ENCODE measurements around the gene GPR156. TPM values are rescaled to one million over a fixed set of nuclear protein-coding genes. Genes with fewer than 3 reads are reported as not detected.

GPR156 gene
- total RNA-seq, 2 donors from 2014 or later = 1.1 to 1.2 TPM

GRCh38 chr3:120245386-120245785, 39.6 kb downstream of the GPR156 start:
- Histone ChIP-seq H3K9me3 (ENCODE audit: control insufficient read depth, low read length) (no peaks in the 10 kb centered on the region), H3K36me3 (ENCODE audit: control insufficient read depth, insufficient read depth, low read length) (no peaks in the 10 kb centered on the region), H3K9ac (ENCODE audit: extremely low read depth, low read length, poor library complexity, severe bottlenecking) (no peak overlapping the region), H3K27ac (ENCODE audit: low read depth, low read length) (peak overlapping the region; percentile 87), H3K4me1 (ENCODE audit: control insufficient read depth, insufficient read depth, low read length) (no peaks in the 10 kb centered on the region), H3K4me3 (ENCODE audit: low read length) (no peak overlapping the region), H3K27me3 (ENCODE audit: control insufficient read depth, insufficient read depth, low read length, poor library complexity, severe bottlenecking) (no peaks in the 10 kb centered on the region)
- H3K36me3 Mint-ChIP-seq (ENCODE audit: low read depth) = no peaks in the 10 kb centered on the region
- H3K4me3 Mint-ChIP-seq = no peak overlapping the region
- H3K4me1 Mint-ChIP-seq = peaks cover 5% of the 10 kb centered on the region
- H3K27me3 Mint-ChIP-seq (ENCODE audit: insufficient read depth) = no peaks in the 10 kb centered on the region
- TF ChIP-seq, protein P1, sequence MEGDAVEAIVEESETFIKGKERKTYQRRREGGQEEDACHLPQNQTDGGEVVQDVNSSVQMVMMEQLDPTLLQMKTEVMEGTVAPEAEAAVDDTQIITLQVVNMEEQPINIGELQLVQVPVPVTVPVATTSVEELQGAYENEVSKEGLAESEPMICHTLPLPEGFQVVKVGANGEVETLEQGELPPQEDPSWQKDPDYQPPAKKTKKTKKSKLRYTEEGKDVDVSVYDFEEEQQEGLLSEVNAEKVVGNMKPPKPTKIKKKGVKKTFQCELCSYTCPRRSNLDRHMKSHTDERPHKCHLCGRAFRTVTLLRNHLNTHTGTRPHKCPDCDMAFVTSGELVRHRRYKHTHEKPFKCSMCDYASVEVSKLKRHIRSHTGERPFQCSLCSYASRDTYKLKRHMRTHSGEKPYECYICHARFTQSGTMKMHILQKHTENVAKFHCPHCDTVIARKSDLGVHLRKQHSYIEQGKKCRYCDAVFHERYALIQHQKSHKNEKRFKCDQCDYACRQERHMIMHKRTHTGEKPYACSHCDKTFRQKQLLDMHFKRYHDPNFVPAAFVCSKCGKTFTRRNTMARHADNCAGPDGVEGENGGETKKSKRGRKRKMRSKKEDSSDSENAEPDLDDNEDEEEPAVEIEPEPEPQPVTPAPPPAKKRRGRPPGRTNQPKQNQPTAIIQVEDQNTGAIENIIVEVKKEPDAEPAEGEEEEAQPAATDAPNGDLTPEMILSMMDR (conservative IDR thresholded peaks at IDR 0.05) = no peak
- H3K9me3 Mint-ChIP-seq = no peaks in the 10 kb centered on the region
- DNase-seq = no peak
- no peak overlapping the region for H3K27ac Mint-ChIP-seq

DNA sequence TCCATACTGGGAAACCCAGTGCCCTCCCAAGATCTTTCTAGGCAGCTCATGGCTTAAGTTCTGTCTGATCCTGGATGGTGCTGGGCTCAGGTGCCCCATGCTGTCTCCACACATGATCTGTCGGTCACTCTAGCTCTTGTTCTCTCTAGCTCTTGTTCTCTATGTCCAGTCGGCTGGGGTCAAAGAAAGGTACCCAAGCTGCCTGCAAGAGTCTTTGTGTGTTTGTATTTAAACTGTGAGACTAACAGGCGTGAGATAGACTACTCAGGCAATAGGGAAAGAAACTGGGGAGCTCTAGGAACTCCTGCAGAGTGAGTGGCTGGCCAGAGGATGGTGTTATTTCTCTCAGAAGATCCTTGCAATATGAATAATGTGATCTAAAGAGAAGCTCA, 40.2 kb downstream of the GPR156 start:
- no peaks in the 10 kb centered on the region for H3K27me3 Mint-ChIP-seq (ENCODE audit: insufficient read depth)
- H3K36me3 Mint-ChIP-seq (ENCODE audit: low read depth) = no peaks in the 10 kb centered on the region
- no peaks in the 10 kb centered on the region for H3K9me3 Mint-ChIP-seq
- H3K36me3 ChIP-seq (ENCODE audit: control insufficient read depth, insufficient read depth, low read length) = no peaks in the 10 kb centered on the region
- peaks cover 8% of the 10 kb centered on the region for H3K4me1 Mint-ChIP-seq
- no peak overlapping the region for H3K9ac ChIP-seq (ENCODE audit: extremely low read depth, low read length, poor library complexity, severe bottlenecking)
- H3K9me3 ChIP-seq (ENCODE audit: control insufficient read depth, low read length) = no peaks in the 10 kb centered on the region
- H3K4me1 ChIP-seq (ENCODE audit: control insufficient read depth, insufficient read depth, low read length) = no peaks in the 10 kb centered on the region
- H3K4me3 Mint-ChIP-seq = no peak overlapping the region
- H3K4me3 ChIP-seq (ENCODE audit: low read length) = no peak overlapping the region
- TF ChIP-seq, protein P1 (conservative IDR thresholded peaks at IDR 0.05) = peak; percentile 10
- 64 to 87% methylated on average over 1 to 3 of the region's 3 CpGs for WGBS, 2 experiments (ENCODE audit: insufficient coverage in 1 of 2, insufficient read length in 1 of 2)
- no peaks in the 10 kb centered on the region for H3K27me3 ChIP-seq (ENCODE audit: control insufficient read depth, insufficient read depth, low read length, poor library complexity, severe bottlenecking)
- DNase-seq = peak; percentile 49
- peak overlapping the region; percentile 87 for H3K27ac ChIP-seq (ENCODE audit: low read depth, low read length)
- H3K27ac Mint-ChIP-seq = peak overlapping the region; percentile 71

GRCh38 chr3:120239644-120240043, 45.4 kb downstream of the GPR156 start:
- TF ChIP-seq, protein P1 (conservative IDR thresholded peaks at IDR 0.05) = no peak
- Histone ChIP-seq H3K27ac (ENCODE audit: low read depth, low read length) (no peak overlapping the region), H3K9ac (ENCODE audit: extremely low read depth, low read length, poor library complexity, severe bottlenecking) (no peak overlapping the region), H3K4me1 (ENCODE audit: control insufficient read depth, insufficient read depth, low read length) (peaks cover 4% of the 10 kb centered on the region), H3K4me3 (ENCODE audit: low read length) (no peak overlapping the region), H3K36me3 (ENCODE audit: control insufficient read depth, insufficient read depth, low read length) (no peaks in the 10 kb centered on the region), H3K27me3 (ENCODE audit: control insufficient read depth, insufficient read depth, low read length, poor library complexity, severe bottlenecking) (no peaks in the 10 kb centered on the region), H3K9me3 (ENCODE audit: control insufficient read depth, low read length) (no peaks in the 10 kb centered on the region)
- peaks cover 15% of the 10 kb centered on the region for H3K4me1 Mint-ChIP-seq
- H3K27me3 Mint-ChIP-seq (ENCODE audit: insufficient read depth) = no peaks in the 10 kb centered on the region
- no peak overlapping the region for H3K4me3 Mint-ChIP-seq
- no peak overlapping the region for H3K27ac Mint-ChIP-seq
- DNase-seq = peak; percentile 71
- no peaks in the 10 kb centered on the region for H3K9me3 Mint-ChIP-seq
- H3K36me3 Mint-ChIP-seq (ENCODE audit: low read depth) = no peaks in the 10 kb centered on the region
- WGBS, 2 experiments (ENCODE audit: insufficient coverage in 1 of 2, insufficient read length in 1 of 2) = 92 to 100% methylated on average over 1 to 2 of the region's 2 CpGs

Measured in endodermal cell (in vitro differentiated cells).